Measurements from ENCODE around the gene VPS18. TPM values are rescaled to one million over a fixed set of nuclear protein-coding genes. Genes with fewer than 3 reads are reported as not detected.

The VPS18 gene
- total and polyA plus RNA-seq, 4 donors = 3.4 to 15.3 (median 10.3) TPM

DNA sequence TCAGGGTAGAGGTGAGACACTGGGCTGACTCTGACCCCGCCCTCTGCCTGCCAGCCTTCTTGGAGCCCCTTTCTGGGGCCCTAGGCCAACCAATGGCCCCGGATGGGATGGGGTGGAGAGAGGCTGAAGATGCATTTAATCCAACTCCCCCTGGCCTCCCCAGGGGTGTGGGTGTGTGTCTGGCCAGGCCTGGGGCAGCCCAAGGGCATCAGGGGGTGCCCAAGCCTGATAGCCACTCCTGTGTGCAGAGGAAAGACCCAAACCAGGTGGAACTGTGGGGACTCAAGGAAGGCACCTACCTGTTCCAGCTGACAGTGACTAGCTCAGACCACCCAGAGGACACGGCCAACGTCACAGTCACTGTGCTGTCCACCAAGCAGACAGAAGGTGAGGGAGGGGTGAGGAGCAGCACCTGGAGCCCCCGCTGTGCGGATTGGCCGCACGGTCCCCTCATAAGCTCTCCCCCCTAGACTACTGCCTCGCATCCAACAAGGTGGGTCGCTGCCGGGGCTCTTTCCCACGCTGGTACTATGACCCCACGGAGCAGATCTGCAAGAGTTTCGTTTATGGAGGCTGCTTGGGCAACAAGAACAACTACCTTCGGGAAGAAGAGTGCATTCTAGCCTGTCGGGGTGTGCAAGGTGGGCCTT lies 40.9 kb upstream of the VPS18 start:
- no peaks in the 10 kb centered on the region for H3K36me3 ChIP-seq (ENCODE audit: control insufficient read depth in 4 of 4, insufficient read depth in 3 of 4, low read depth in 1 of 4, low read length in 3 of 4)
- TF ChIP-seq, protein P1, sequence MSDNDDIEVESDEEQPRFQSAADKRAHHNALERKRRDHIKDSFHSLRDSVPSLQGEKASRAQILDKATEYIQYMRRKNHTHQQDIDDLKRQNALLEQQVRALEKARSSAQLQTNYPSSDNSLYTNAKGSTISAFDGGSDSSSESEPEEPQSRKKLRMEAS (IDR thresholded peaks at IDR 0.05) = no peak
- no peak for TF ChIP-seq GABPA (IDR thresholded peaks at IDR 0.05 in 1 of 2, conservative IDR thresholded peaks at IDR 0.05 in 1 of 2)
- TF ChIP-seq RXRA (IDR thresholded peaks at IDR 0.05) = no peak
- TF ChIP-seq FOXA1 (IDR thresholded peaks at IDR 0.05) = no peak
- TF ChIP-seq, protein P2, sequence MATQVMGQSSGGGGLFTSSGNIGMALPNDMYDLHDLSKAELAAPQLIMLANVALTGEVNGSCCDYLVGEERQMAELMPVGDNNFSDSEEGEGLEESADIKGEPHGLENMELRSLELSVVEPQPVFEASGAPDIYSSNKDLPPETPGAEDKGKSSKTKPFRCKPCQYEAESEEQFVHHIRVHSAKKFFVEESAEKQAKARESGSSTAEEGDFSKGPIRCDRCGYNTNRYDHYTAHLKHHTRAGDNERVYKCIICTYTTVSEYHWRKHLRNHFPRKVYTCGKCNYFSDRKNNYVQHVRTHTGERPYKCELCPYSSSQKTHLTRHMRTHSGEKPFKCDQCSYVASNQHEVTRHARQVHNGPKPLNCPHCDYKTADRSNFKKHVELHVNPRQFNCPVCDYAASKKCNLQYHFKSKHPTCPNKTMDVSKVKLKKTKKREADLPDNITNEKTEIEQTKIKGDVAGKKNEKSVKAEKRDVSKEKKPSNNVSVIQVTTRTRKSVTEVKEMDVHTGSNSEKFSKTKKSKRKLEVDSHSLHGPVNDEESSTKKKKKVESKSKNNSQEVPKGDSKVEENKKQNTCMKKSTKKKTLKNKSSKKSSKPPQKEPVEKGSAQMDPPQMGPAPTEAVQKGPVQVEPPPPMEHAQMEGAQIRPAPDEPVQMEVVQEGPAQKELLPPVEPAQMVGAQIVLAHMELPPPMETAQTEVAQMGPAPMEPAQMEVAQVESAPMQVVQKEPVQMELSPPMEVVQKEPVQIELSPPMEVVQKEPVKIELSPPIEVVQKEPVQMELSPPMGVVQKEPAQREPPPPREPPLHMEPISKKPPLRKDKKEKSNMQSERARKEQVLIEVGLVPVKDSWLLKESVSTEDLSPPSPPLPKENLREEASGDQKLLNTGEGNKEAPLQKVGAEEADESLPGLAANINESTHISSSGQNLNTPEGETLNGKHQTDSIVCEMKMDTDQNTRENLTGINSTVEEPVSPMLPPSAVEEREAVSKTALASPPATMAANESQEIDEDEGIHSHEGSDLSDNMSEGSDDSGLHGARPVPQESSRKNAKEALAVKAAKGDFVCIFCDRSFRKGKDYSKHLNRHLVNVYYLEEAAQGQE (IDR thresholded peaks at IDR 0.05) = no peak
- no peak for TF ChIP-seq EGR1 (IDR thresholded peaks at IDR 0.05; ENCODE audit: low read depth in 2 of 2)
- TF ChIP-seq TAF1 (conservative IDR thresholded peaks at IDR 0.05) = no peak
- no peak for TF ChIP-seq NR2F2 (IDR thresholded peaks at IDR 0.05)
- TF ChIP-seq RAD21 (IDR thresholded peaks at IDR 0.05) = no peak
- TF ChIP-seq JUND (IDR thresholded peaks at IDR 0.05) = no peak
- no peak for TF ChIP-seq HNF4G (IDR thresholded peaks at IDR 0.05)
- no peak for TF ChIP-seq FOXA2 (IDR thresholded peaks at IDR 0.05)
- TF ChIP-seq, protein P3, sequence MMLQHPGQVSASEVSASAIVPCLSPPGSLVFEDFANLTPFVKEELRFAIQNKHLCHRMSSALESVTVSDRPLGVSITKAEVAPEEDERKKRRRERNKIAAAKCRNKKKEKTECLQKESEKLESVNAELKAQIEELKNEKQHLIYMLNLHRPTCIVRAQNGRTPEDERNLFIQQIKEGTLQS (IDR thresholded peaks at IDR 0.05) = no peak
- TF ChIP-seq YY1 (IDR thresholded peaks at IDR 0.05) = no peak
- no peak for TF ChIP-seq HNF4A (conservative IDR thresholded peaks at IDR 0.05)
- TF ChIP-seq, protein P4, sequence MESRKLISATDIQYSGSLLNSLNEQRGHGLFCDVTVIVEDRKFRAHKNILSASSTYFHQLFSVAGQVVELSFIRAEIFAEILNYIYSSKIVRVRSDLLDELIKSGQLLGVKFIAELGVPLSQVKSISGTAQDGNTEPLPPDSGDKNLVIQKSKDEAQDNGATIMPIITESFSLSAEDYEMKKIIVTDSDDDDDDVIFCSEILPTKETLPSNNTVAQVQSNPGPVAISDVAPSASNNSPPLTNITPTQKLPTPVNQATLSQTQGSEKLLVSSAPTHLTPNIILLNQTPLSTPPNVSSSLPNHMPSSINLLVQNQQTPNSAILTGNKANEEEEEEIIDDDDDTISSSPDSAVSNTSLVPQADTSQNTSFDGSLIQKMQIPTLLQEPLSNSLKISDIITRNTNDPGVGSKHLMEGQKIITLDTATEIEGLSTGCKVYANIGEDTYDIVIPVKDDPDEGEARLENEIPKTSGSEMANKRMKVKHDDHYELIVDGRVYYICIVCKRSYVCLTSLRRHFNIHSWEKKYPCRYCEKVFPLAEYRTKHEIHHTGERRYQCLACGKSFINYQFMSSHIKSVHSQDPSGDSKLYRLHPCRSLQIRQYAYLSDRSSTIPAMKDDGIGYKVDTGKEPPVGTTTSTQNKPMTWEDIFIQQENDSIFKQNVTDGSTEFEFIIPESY (IDR thresholded peaks at IDR 0.05) = no peak
- TF ChIP-seq SP1 (IDR thresholded peaks at IDR 0.05) = no peak
- TF ChIP-seq, protein P5, sequence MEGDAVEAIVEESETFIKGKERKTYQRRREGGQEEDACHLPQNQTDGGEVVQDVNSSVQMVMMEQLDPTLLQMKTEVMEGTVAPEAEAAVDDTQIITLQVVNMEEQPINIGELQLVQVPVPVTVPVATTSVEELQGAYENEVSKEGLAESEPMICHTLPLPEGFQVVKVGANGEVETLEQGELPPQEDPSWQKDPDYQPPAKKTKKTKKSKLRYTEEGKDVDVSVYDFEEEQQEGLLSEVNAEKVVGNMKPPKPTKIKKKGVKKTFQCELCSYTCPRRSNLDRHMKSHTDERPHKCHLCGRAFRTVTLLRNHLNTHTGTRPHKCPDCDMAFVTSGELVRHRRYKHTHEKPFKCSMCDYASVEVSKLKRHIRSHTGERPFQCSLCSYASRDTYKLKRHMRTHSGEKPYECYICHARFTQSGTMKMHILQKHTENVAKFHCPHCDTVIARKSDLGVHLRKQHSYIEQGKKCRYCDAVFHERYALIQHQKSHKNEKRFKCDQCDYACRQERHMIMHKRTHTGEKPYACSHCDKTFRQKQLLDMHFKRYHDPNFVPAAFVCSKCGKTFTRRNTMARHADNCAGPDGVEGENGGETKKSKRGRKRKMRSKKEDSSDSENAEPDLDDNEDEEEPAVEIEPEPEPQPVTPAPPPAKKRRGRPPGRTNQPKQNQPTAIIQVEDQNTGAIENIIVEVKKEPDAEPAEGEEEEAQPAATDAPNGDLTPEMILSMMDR (IDR thresholded peaks at IDR 0.05; ENCODE audit: low read depth, low read length, missing input control) = no peak
- H3K27ac ChIP-seq (ENCODE audit: low read depth in 1 of 2, low read length in 2 of 2) = no peak overlapping the region
- peaks cover 0 to 6% (median under 1%) of the 10 kb centered on the region in 4 donors for H3K4me1 ChIP-seq (ENCODE audit: control insufficient read depth in 4 of 4, insufficient read depth in 4 of 4, low read length in 3 of 4)
- DNase-seq (ENCODE audit: low spot score) = no peak
- no peaks in the 10 kb centered on the region for H3K9me3 ChIP-seq (ENCODE audit: control insufficient read depth in 4 of 4, low read length in 3 of 4)
- whole genome bisulfite sequencing = 91% methylated on average over 16 of the region's 16 CpGs
- H3K9ac ChIP-seq (ENCODE audit: low read depth in 1 of 2, low read length in 2 of 2) = no peak overlapping the region
- H3K4me3 ChIP-seq (ENCODE audit: low read depth in 1 of 3, low read length in 3 of 3) = no peak overlapping the region
- H3K27me3 ChIP-seq (ENCODE audit: control insufficient read depth in 4 of 4, insufficient read depth in 4 of 4, low read length in 3 of 4) = no peaks in the 10 kb centered on the region

All from liver (tissue), 9 donors.